Astrocyte (in vitro differentiated cells and primary cell): ENCODE data around the gene PLK1.

ENCODE experiments used
- CTCF ChIP-seq: IDR thresholded peaks from 2 replicates; pipeline ENCODE4 v1.5.1; 2011; ENCODE audit warnings: low read depth, mild to moderate bottlenecking, inconsistent platforms, low read length, moderate library complexity; ENCODE audit not compliant: insufficient read depth
- EZH2 ChIP-seq: IDR thresholded peaks from 2 replicates; pipeline ENCODE4 v1.6.1; 2012; ENCODE audit warnings: mild to moderate bottlenecking, low read length, inconsistent platforms; ENCODE audit not compliant: insufficient read depth

DNA sequence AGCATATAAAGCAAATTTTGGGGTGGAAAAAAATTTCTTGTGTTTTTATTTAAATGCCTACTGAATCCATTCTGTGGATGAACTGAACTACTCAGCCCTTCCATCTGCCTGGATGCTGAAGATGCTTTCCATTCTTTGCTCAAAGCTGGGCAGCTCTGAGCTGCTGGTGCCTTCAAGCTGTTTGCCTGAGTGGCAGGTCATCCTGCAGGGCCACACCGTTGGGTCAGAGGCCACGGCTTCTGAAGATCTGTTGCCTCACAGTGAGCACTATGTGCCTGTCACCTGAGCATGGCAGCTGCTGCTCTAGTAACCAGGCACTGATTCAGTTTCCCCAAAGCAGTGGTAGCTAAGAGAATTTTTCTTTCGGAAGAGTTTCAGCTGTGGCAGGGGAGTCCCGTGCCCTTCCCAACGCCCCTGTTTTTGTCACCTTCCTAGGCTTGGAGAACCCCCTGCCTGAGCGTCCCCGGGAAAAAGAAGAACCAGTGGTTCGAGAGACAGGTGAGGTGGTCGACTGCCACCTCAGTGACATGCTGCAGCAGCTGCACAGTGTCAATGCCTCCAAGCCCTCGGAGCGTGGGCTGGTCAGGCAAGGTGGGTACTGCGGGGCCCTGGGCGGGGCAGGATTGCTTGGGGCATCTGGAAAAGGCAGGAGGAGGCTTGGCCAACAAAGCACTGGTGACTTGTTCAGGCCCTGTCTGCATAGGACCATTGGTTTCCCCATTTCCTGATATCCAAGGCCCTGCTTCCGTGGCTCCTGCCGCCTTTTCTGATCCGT is 8.5 kb downstream of the PLK1 start:
- TF ChIP-seq CTCF (no peak), EZH2 (no peak)
